GM12891 (cell line): ENCODE data around the gene FMNL3.

Source experiments
- POLR2AphosphoS5 ChIP-seq: IDR thresholded peaks from 2 replicates; pipeline ENCODE4 v1.6.1; 2011; ENCODE audit warnings: low read depth, low read length, control low read depth
- SPI1 ChIP-seq: IDR thresholded peaks from 2 replicates; pipeline ENCODE4 v1.6.1; 2011; ENCODE audit warnings: low read depth, low read length, control low read depth

GRCh38 chr12:49622501-49623141 is 84.6 kb downstream of the FMNL3 start:
- peak; percentile 91 for TF ChIP-seq SPI1
- TF ChIP-seq POLR2AphosphoS5: no peak
